PC-3 (cell line): ENCODE results near the gene ASB7.

Experiments used
- EZH2 ChIP-seq: fragments of 300-600 bp; sonication (generic); IDR thresholded peaks from one replicate; pipeline ENCODE4 v1.6.1; 2017; ENCODE audit warnings: antibody characterized with exemption, mild to moderate bottlenecking, low read length; ENCODE audit not compliant: unreplicated experiment
- TF ChIP-seq, protein P1 (sequence below): fragments of 300-600 bp; sonication (generic); conservative IDR thresholded peaks from 2 replicates; pipeline ENCODE4 v1.5.1; 2017; ENCODE audit warnings: antibody characterized with exemption, low read depth, mild to moderate bottlenecking, low read length

DNA sequence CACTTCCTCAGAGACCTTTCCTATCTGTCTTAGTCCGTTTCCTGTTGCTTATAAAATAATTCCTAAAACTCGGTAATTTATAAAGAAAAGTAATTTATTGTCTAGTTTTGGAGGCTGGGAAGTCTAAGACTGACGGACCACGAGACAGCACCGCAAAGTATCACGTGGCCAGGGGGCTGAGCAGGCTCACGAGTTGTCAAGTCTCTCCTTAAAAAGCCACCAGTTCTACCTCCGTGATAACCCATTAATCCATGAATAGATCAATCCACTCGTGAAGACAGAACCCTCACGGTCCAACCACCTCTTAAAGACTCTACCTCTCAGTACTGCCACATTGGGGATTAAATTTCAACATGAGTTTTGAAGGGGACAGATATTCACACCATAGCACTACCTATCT is 1.2 kb upstream of the ASB7 start:
- TF ChIP-seq, protein P1, sequence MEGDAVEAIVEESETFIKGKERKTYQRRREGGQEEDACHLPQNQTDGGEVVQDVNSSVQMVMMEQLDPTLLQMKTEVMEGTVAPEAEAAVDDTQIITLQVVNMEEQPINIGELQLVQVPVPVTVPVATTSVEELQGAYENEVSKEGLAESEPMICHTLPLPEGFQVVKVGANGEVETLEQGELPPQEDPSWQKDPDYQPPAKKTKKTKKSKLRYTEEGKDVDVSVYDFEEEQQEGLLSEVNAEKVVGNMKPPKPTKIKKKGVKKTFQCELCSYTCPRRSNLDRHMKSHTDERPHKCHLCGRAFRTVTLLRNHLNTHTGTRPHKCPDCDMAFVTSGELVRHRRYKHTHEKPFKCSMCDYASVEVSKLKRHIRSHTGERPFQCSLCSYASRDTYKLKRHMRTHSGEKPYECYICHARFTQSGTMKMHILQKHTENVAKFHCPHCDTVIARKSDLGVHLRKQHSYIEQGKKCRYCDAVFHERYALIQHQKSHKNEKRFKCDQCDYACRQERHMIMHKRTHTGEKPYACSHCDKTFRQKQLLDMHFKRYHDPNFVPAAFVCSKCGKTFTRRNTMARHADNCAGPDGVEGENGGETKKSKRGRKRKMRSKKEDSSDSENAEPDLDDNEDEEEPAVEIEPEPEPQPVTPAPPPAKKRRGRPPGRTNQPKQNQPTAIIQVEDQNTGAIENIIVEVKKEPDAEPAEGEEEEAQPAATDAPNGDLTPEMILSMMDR = no peak
- TF ChIP-seq EZH2 = no peak
